Activated naive CD4-positive, alpha-beta T cell treated with anti-CD3 and anti-CD28 coated beads, Interleukin-2, amount 50 U/mL, for 24 hours (primary cell): ENCODE data around the gene GPR85.
"Not testable (repeated sequence)": the region's sequence is repeated elsewhere in the genome, so short reads cannot be mapped to it uniquely, and the experiment has no call there.

Experiments used
- H3K27ac Mint-ChIP-seq: one replicate; pipeline ENCODE4 v1.8.0; 2021; ENCODE audit warnings: mild to moderate bottlenecking, mixed read lengths
- H3K27me3 Mint-ChIP-seq: one replicate; pipeline ENCODE4 v1.8.0; 2021; ENCODE audit warnings: mixed read lengths
- H3K36me3 Mint-ChIP-seq: one replicate; pipeline ENCODE4 v1.8.0; 2021; ENCODE audit warnings: mixed read lengths
- H3K4me1 Mint-ChIP-seq: one replicate; pipeline ENCODE4 v1.8.0; 2021; ENCODE audit warnings: mixed read lengths
- H3K4me3 Mint-ChIP-seq: one replicate; pipeline ENCODE4 v1.8.0; 2021; ENCODE audit warnings: mild to moderate bottlenecking, mixed read lengths
- H3K9me3 Mint-ChIP-seq: one replicate; pipeline ENCODE4 v1.8.0; 2021; ENCODE audit warnings: mixed read lengths

GPR85 gene, protein sequence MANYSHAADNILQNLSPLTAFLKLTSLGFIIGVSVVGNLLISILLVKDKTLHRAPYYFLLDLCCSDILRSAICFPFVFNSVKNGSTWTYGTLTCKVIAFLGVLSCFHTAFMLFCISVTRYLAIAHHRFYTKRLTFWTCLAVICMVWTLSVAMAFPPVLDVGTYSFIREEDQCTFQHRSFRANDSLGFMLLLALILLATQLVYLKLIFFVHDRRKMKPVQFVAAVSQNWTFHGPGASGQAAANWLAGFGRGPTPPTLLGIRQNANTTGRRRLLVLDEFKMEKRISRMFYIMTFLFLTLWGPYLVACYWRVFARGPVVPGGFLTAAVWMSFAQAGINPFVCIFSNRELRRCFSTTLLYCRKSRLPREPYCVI

DNA sequence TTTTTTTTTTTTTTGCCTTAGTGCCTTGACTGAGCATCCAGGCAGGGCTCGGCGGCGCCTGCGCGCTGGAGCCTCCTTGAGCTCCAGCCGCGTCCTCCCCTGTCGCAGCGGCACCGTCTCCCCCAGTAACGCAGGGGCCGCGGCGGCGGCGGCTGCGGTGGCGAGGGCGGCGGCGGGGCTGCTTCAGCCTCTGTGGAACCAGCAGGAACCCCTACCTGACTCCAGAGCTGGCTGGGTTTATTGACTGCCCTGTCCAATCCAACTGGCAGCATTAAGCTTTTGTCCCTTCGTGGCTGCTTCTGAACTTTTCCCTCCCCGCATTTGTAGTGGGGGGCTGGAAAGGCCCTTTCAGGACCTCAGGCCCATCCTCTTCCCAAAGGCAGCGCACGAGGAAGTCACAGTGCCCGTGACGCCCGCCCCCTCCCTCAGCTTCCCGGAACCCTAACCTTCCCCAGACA, at the start of gene GPR85:
TSS of gene GPR85 (minus strand) at position 397 of the 458 bp plus-strand sequence. CDS start 2,106 bp downstream, outside the sequence.
- Mint-ChIP-seq H3K4me1 (peaks cover 5% of the 10 kb centered on the region), H3K9me3 (no peaks in the 10 kb centered on the region), H3K27ac (no peak within 1 kb of the TSS), H3K36me3 (no peaks in the 10 kb centered on the region), H3K4me3 (no peak within 1 kb of the TSS), H3K27me3 (peaks cover 42% of the 10 kb centered on the region)

DNA sequence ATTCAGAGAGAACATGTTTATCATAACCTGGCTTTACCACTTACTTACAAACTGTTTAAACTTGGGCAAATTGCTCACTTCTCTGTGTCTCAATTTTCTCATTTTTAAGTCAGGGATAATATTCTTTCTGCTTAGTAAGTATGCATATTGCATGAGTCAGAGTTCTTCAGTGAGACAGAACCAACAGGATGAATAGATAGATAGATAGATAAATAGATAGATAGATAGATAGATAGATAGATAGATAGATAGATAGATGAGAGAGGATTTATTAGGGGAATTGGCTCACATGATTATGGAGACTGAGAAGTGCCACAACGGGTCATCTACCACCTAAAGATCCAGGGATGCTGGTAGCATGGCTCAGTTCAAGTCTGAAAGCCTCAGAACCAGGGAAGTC, 47.4 kb upstream of the GPR85 start:
- H3K27ac Mint-ChIP-seq: no peak overlapping the region
- no peaks in the 10 kb centered on the region for H3K36me3 Mint-ChIP-seq
- peaks cover 1% of the 10 kb centered on the region for H3K27me3 Mint-ChIP-seq
- no peak overlapping the region for H3K4me3 Mint-ChIP-seq
- no peaks in the 10 kb centered on the region for H3K9me3 Mint-ChIP-seq
- H3K4me1 Mint-ChIP-seq: no peaks in the 10 kb centered on the region

DNA sequence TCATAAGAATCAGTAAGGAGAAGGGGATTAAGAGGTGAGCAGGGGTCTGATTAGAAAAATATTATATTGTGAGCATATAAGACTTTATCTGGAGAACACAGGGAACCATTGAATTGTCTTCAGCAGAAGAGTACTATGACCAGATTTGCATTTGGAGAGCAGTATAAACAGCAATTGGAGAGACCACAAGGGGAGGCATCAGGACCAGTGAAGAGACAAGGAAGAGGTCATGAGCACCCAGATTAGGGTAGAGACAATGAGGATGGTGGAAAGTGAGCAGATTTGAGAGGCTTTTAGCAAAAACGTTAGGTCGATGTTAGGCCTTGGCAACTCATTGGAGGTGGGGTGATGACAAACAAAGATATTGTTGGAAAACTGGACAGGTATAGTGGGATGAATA, 44.7 kb upstream of the GPR85 start:
- Mint-ChIP-seq H3K9me3 (no peaks in the 10 kb centered on the region), H3K27me3 (peaks cover 1% of the 10 kb centered on the region), H3K4me3 (no peak overlapping the region), H3K36me3 (no peaks in the 10 kb centered on the region), H3K4me1 (no peaks in the 10 kb centered on the region), H3K27ac (no peak overlapping the region)

DNA sequence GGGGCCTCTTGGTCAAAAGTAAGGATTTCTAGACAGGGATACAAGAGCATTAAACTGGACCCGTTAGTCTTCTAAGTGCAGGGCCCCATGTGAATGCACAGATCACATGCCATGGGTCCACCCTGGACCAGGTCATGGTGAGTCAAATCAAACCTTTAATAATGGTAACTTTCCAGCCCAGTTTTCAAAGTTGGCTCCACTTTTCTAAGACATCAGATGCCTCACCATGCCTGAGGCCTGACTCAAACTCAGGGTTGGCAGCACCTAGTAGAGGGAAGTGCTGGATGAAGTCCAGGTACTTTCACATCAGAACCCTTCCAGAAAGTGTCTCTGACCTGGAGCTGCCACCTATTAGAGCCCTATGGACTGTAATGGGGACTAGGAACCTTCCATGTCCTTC, 41.4 kb upstream of the GPR85 start:
- no peaks in the 10 kb centered on the region for H3K9me3 Mint-ChIP-seq
- H3K36me3 Mint-ChIP-seq: no peaks in the 10 kb centered on the region
- no peaks in the 10 kb centered on the region for H3K4me1 Mint-ChIP-seq
- H3K27ac Mint-ChIP-seq: no peak overlapping the region
- peaks cover 3% of the 10 kb centered on the region for H3K27me3 Mint-ChIP-seq
- H3K4me3 Mint-ChIP-seq: no peak overlapping the region

DNA sequence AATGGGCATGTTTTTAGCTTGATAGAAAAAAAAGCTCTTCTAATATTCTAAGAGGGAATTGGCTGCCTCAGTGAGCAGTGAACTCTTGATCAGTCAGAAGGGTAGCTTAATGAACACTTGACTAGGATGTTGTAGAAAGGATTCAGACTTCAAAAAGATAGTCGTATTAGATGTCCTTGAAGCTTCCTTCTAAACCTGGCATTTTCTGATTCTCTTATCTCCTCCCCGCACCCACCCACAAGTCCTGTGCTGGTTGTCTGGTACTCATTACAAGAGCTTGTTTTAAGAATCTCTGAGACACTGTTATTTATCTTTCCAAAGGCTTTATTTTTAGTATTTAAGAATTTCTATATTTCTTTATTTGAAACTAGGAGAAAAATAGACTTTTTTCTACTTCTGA, 39.1 kb upstream of the GPR85 start:
- Mint-ChIP-seq H3K27ac (no peak overlapping the region), H3K9me3 (no peaks in the 10 kb centered on the region), H3K36me3 (no peaks in the 10 kb centered on the region), H3K4me3 (no peak overlapping the region), H3K27me3 (peaks cover 4% of the 10 kb centered on the region), H3K4me1 (no peaks in the 10 kb centered on the region)

DNA sequence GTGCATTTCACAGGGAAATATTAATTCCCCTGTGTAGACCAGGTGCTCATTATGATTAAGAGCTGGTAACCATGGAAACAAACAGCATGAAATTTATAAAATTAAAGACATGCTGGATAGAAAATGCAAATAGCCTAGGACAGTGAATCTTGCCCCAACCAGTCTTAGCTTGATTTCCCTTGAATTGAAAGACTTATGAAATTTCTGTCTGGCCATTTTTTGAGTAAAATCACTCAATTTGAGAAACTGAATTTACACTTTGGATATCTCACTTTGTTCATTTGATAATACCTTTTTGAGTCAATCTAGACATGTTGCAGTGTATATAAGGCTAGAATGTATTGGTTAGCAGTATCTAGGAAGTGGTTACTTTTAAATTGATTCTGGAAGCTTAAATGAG, 36.1 kb upstream of the GPR85 start:
- H3K27ac Mint-ChIP-seq: no peak overlapping the region
- peaks cover 4% of the 10 kb centered on the region for H3K27me3 Mint-ChIP-seq
- no peaks in the 10 kb centered on the region for H3K9me3 Mint-ChIP-seq
- peaks cover 17% of the 10 kb centered on the region for H3K4me1 Mint-ChIP-seq
- no peaks in the 10 kb centered on the region for H3K36me3 Mint-ChIP-seq
- no peak overlapping the region for H3K4me3 Mint-ChIP-seq

DNA sequence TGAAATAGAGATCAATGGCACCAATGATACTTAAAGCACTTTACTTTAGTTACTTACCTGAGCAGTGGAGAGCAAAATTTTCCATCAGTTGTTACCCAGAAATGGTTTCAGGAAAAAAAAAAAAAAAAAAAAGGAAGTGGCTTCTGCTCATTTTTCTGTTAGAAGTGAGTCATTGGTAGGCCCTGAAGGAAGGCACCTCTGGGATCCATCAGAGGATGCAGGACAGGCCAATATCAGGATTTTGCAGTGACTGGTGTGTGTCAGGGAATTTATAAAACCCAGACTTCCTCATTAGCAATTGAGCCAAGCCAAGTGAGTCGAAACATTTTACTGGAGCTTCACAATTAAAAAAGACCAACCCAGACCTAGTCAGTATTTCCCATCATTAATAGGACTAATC, 34.0 kb upstream of the GPR85 start:
- Mint-ChIP-seq H3K27ac (no peak overlapping the region), H3K4me1 (peaks cover 22% of the 10 kb centered on the region), H3K27me3 (peaks cover 4% of the 10 kb centered on the region), H3K36me3 (peaks cover 3% of the 10 kb centered on the region), H3K9me3 (no peaks in the 10 kb centered on the region), H3K4me3 (no peak overlapping the region)

DNA sequence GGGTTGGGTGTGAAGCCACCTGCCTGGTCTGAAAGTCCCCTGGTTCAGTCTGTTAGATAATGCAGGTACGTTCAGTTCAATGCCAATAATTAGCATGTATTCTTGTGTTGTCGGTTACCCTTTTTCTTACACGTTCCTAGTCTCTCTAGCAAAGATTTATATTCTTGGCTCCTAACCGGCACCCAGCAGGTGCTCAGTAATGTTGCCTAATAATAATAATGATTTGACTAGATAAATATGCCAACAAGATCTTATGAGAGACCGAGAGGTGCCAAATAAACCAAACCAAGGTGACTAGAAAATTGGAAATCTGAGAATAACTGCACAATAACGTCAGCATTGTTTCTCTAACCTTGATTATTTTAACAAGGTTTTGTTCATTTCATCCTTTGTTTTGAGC, 32.8 kb upstream of the GPR85 start:
- Mint-ChIP-seq H3K27me3 (peaks cover 2% of the 10 kb centered on the region), H3K4me1 (peaks cover 25% of the 10 kb centered on the region), H3K4me3 (peak overlapping the region; percentile 99), H3K36me3 (peaks cover 6% of the 10 kb centered on the region), H3K9me3 (no peaks in the 10 kb centered on the region), H3K27ac (no peak overlapping the region)

DNA sequence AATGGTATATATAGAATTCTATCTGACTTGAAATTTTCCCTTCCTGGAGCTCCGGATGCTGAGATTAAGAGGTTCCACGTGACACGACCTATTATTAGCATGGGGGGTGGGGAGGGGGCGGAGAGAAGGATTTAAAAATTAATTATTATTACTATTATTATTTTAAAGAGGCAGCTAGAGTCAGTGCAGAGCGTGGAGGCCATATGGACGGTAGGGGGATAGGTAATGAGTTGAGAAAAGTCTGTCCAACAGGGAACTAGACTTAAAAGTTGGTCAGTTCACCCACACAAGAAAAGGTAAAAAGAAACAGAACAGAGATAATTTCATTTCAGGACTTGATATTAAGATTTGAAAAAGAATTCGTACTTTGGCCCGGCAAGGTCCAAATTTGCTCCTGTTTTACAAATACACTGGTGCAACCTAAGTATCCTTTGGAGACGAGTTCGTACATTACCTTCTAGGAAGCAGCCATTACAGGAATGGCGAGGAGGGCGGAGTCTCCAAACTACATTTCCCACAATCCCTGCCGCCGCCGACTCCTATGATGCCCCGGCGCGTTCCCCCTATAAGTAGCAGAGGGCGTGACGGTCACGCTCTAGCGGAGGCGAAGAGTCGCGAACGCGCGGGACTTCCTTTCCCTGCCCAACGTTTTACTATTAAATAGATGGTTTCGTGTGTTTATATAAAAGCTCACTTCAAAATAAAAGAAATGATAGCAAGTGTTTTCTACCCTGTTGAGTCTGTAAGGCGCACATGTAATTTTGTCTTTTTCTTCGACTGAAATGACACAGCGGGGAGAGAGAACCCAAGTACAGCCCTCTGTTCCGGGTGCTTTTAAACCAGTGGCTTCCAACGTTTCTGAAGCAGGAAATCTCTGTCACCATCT, 31.7 kb upstream of the GPR85 start, which contains the start of gene SMIM30:
TSS of gene SMIM30 (minus strand) at position 481 of the 886 bp plus-strand sequence. CDS start 976 bp downstream, outside the sequence.
- H3K4me3 Mint-ChIP-seq: peak within 1 kb of the TSS; percentile 99
- H3K4me1 Mint-ChIP-seq: peaks cover 26% of the 10 kb centered on the region
- peak within 1 kb of the TSS; percentile 98 for H3K27ac Mint-ChIP-seq
- H3K36me3 Mint-ChIP-seq: peaks cover 10% of the 10 kb centered on the region
- H3K9me3 Mint-ChIP-seq: no peaks in the 10 kb centered on the region
- peaks cover 2% of the 10 kb centered on the region for H3K27me3 Mint-ChIP-seq

DNA sequence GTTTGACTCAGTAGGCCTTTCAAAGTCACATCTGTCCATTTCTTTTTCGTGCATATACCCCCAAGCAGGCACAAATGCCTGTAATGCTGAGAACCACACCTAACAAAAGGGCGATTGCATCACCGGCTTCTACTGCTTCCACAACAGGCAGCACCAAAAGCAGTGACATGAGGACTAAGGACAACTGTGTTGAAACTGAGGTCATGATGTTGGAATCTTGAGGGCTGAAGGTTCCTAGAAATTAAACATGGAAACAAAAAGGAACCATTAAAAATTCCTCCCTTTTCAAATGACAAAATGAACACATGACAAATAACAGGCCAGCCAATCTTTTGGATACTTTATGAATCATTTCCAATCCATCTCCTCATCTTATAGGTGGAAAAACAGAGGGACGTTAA, 30.7 kb upstream of the GPR85 start:
- H3K36me3 Mint-ChIP-seq, H3K27me3 Mint-ChIP-seq, H3K9me3 Mint-ChIP-seq: not testable (repeated sequence)
- Mint-ChIP-seq H3K4me3 (peak overlapping the region; percentile 99), H3K27ac (peak overlapping the region; percentile 1), H3K4me1 (peaks cover 26% of the 10 kb centered on the region)

DNA sequence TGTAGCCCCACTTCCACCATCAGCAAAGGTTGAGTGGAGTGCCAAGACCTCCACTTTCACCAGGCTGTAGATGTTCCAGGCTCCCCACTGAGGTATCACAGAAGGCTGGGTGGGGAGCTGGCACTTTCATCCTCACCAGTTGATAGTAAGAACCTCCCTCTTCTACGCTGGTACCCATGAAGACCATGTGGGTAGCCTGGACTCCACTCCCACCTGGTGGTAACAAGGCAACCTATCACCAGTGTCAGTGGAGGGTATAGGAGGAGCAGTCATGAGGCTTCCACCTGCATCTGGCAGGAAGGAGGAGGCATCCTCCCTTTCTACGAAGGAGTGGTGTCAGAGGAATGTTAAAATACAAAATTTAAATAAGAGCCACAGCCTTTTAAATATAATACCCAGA, 27.3 kb upstream of the GPR85 start:
- Mint-ChIP-seq H3K4me1 (peaks cover 16% of the 10 kb centered on the region), H3K27ac (no peak overlapping the region), H3K27me3 (no peaks in the 10 kb centered on the region), H3K4me3 (no peak overlapping the region), H3K36me3 (peaks cover 11% of the 10 kb centered on the region), H3K9me3 (no peaks in the 10 kb centered on the region)

DNA sequence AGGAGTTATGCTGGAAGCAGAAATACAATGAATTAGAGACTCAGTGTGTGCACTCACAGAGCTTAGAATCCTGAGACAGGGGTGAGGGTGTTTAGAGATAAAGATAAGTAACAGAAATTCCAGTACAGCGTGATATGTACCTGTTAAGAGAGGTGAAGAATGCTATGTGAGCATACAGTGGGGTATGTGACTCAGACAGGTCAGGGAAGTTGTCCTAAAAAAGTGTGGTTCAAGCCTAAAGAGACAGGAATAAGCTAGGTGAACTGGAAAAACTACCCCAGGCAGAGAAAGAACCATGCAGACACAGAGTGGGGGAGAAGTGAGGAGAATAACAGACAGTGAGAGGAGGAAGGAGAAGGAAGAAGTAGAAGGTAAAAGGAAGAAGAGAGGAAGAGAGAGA, 23.1 kb upstream of the GPR85 start:
- Mint-ChIP-seq H3K4me3 (no peak overlapping the region), H3K9me3 (no peaks in the 10 kb centered on the region), H3K4me1 (peaks cover 4% of the 10 kb centered on the region)

DNA sequence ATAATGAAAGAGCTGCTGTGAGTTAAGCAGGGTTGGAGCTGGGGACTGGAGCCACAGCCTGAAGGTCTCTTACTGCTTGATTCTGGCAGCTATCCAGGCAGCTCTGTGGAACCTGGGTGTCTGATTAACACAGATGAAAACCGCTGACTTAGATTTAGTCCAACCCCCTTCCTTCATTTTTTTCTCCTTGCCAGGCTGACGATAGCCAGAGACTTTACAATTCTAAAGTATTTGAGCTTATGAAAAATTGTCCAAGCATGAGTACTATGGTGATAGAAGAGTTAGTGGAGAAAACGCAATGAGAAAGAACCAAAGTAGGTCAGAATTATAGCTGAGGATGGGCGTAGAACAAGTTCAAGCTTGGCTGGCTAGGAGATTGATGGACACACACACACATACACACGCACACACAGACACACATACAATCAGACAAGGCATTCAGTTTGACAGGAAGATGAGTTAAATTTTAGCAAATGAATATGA, 13.5 kb upstream of the GPR85 start:
- Mint-ChIP-seq H3K4me1 (no peaks in the 10 kb centered on the region), H3K36me3 (peaks cover 2% of the 10 kb centered on the region), H3K4me3 (no peak overlapping the region), H3K27ac (no peak overlapping the region), H3K27me3 (peaks cover 5% of the 10 kb centered on the region), H3K9me3 (no peaks in the 10 kb centered on the region)

More for the DNA sequence above, 23.1 kb upstream of the GPR85 start:
- Mint-ChIP-seq H3K27me3 (peaks cover 2% of the 10 kb centered on the region), H3K36me3 (peaks cover 9% of the 10 kb centered on the region), H3K27ac (no peak overlapping the region)

DNA sequence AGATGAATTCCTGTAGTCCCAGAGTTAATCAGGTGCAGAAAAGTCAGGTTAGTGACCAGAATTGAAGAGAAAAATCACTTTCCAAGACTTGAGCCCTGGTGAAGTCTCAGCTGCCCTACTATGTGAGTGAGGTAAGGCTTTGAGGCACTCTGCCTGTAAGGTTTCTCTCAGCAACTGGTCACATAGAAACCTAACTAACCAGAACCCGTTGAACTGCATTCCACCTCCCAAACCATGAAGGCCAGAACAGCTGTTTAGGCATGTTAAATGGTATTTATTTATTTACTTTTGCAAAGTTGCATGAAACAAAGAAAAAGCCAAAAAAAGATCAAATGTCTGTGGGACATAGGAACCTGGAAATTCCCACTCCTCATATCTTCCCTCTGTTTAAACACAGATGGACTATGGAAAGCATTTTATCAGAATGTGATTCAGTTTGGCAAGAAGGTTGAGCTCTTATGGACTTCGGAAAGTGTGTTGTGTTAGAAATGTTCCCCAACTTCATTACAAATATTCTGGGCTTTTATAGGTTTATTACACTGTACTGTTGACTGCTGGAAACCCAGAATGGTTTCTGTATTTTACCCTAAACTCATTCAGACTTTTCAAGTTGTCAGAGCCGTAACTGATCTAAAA, 12.8 kb upstream of the GPR85 start:
- H3K36me3 Mint-ChIP-seq: peaks cover 2% of the 10 kb centered on the region
- no peak overlapping the region for H3K27ac Mint-ChIP-seq
- H3K27me3 Mint-ChIP-seq: peaks cover 3% of the 10 kb centered on the region
- no peaks in the 10 kb centered on the region for H3K9me3 Mint-ChIP-seq
- no peak overlapping the region for H3K4me3 Mint-ChIP-seq
- H3K4me1 Mint-ChIP-seq: no peaks in the 10 kb centered on the region

DNA sequence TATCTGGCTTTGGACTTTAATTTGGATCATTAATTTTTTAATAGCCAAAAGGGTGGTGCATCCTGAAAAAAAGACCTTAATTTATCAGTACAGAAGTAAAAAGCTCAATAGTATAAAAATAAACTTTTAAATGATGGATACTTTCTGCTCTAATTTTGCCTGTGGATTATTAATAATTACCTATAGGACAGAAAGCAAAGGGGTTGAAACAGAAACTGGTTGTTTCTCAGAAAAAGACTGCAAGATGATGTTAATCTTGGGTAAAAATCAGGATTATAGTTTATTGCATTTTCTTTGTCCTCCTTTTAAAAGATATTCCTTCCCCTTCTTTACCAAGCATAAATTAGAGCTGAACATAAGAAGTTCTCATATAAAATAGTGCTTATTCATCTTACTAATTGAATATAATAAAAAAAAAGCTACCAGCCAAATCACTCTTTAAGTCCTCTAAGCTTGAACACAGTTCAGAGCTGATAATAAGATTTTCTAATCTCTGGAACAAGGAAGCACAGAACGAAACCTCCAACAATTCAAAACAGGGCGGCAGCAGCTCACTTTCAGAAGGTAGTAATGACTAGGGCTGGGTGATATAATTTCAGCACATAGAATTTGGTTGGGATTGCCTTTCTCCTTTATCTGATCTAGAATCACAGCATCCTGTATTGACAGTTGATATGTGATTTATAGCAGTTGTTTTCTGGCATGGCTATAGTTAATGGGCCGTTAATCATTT, 8.1 kb upstream of the GPR85 start:
- Mint-ChIP-seq H3K4me1 (no peaks in the 10 kb centered on the region), H3K9me3 (no peaks in the 10 kb centered on the region), H3K27me3 (peaks cover 18% of the 10 kb centered on the region), H3K27ac (no peak overlapping the region), H3K4me3 (no peak overlapping the region), H3K36me3 (no peaks in the 10 kb centered on the region)
